Measurements from ENCODE around the gene WASHC4.
"Not testable (repeated sequence)": the region's sequence is repeated elsewhere in the genome, so short reads cannot be mapped to it uniquely, and the experiment has no call there.

WASHC4 gene

GRCh38 chr12:105090361-105090760, 17.2 kb upstream of the WASHC4 start:
- DNase-seq (ENCODE audit: low read depth in 2 of 2) = no peak

GRCh38 chr12:105091476-105092206, 15.9 kb upstream of the WASHC4 start:
- no peak for DNase-seq (ENCODE audit: low read depth in 2 of 2)

DNA sequence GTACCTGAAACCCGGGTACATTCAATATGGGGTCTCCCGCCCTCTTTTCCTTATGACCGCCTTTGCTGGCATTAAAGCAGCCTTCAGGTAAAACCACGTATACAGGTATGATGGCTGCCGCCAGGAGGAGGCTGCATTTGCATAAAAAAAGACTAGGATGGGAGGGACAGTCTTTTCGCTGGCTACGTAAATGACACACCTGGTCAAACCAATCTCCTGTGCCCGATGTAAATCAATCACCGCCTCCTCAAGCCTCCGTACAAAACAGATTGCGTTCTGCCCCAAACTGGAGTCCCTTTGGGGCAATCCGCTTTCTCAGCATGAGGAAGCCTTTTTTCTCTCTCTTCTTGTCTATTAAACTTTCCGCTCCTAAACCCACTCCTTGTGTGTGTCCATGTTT, 15.2 kb upstream of the WASHC4 start:
- no peak for DNase-seq (ENCODE audit: low read depth in 2 of 2)

DNA sequence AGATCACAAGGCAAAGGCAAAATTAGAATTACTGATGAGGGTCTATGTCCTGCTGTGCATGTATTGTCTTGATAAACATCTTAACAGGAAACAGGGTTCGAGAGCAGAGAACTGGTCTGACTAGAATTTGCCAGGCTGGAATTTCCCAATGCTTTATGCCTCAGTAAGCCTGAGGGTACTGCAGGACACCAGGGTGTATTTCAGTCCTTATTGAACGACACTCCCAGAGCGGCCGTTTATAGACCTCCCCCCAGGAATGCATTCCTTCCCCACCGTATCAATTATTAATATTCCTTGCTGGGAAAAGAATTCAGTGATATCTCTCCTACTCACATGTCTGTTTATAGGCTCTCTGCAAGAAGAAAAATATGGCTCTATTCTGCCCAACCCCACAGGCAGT, 12.2 kb upstream of the WASHC4 start:
- not testable (repeated sequence) for DNase-seq (ENCODE audit: low read depth in 2 of 2)

DNA sequence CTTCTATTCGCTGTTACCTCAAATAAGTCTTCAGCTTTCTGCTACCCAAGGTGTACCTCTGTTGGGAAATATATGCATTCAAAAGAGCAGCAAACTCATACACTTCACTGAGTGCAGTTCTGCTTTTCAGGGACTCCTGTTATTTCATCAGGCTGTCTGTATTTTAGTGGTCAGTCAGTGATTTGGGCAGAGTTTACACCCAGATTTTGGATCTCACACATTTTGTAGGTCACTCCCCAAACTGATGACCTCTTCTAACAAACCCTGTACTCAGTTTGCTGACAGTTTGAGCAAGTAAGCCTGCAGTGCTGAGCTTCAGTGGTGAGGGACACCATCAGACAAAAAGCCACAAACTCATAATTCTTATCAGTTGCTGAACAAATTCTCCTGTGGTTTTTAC, 8.2 kb upstream of the WASHC4 start:
- DNase-seq (ENCODE audit: low read depth in 2 of 2) = no peak

GRCh38 chr12:105100207-105100985, 7.1 kb upstream of the WASHC4 start:
- DNase-seq (ENCODE audit: low read depth in 2 of 2) = no peak

DNA sequence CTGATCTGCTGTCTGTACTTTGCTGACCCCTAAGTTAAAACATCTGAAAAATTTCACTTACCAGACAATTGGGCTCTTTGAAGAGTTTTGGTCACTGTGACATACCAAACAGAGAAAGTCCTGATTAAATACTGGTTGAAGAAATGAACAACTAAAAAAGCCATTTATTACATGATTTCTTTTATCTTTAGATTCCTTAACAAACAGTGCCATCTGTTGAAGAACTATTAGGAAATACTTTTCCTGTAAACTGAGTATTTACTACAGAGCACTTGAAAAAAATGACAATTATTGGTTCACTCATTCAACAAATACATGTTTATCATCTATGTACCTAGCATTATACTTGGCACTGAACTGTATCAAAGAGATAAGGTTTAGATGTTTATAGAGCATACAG, 6.5 kb upstream of the WASHC4 start:
- no peak for DNase-seq (ENCODE audit: low read depth in 2 of 2)

GRCh38 chr12:105102673-105103072, 4.9 kb upstream of the WASHC4 start:
- no peak for DNase-seq (ENCODE audit: low read depth in 2 of 2)

DNA sequence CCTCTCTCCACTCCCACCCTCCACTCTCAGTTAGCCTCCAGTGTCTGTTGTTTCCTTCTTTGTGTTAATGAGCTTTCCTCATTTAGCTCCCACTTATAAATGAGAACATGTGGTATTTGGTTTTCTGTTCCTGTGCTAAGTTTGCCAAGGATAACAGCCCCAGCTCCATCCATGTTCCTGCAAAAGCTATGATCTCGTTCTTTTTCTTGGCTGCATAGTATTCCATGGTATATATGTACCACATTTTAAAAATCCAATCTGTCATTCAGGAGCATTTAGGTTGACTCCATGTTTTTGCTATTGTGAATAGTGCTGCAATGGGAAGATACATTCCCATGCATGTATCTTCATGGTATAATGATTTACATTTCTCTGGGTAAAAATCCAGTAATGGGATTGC, 2.8 kb upstream of the WASHC4 start:
- DNase-seq (ENCODE audit: low read depth in 2 of 2) = no peak

GRCh38 chr12:105106621-105107020, 910 bp upstream of the WASHC4 start:
- no peak for DNase-seq (ENCODE audit: low read depth in 2 of 2)

GRCh38 chr12:105107171-105107493, 399 bp upstream of the WASHC4 start:
- no peak for DNase-seq (ENCODE audit: low read depth in 2 of 2)

DNA sequence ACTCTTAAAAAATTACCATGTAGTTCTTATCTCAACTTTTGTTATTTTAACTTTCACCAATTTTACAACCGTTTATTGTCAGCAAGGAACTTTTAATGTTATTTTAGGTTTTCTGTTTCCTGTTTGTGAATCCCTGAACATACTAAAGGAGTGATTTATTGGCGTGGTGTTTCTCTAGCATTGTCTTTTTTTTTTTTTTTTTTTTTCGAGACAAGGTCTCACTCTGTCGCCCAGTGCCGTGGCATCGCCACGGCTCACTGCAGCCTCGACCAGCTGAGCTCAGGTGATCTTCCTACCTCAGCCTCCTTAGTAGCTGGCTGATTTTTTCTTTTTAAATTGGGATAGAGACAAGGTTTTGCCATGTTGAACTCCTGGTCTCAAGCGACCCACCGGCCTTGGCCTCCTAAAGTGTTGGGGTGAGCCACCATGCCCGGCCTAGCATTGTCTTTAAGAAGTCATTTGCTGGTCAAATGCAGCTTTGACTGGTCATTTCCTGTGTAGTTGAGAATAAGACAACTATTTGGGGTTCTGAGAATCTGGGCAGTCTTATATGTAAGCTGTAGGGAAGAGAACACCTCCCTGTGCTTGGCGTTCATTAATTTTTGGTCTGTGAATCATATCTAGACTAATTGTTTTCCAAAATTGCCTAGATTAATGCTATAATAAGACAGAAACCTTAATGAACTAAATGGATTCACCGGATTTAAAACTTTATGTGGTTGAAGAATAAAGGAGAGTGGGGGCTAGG, 2.1 kb downstream of the WASHC4 start:
- no peak for DNase-seq (ENCODE audit: low read depth in 2 of 2)

DNA sequence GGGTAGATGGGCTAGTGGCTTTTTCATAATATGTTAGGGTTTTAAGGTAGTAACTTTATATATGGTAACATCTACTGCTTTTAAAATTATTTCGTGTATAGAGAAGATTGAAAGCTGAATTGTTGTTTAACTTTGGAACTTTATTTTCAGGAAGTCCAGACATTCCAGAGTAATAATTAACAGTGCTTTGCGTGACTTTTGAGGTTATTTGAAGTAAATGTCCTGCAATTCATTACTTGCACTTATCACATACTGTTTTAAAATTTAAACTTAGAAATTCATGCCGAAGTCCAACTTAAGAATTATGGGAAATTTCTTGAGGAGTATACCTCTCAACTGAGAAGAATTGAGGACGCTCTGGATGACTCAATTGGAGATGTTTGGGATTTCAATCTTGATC, 3.3 kb downstream of the WASHC4 start:
- DNase-seq (ENCODE audit: low read depth in 2 of 2) = no peak

DNA sequence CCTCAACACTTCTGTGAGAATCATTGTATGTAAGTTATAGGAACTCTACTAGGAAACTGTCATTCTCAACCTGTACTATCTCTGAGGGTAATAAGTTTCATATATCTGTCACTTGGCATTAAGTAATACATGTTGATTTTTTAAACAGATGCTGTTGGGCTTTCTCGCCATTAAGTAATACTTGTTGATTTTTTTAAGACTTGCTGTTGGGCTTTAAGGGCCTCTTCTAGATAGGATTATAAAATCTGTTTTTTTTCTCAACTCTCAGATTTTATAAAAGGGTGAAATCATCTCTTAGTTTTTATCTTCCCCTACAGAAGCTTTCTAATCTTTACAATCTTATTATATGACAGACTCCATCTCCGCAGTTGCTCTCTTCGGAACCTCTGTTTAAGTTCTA, 5.6 kb downstream of the WASHC4 start:
- no peak for DNase-seq (ENCODE audit: low read depth in 2 of 2)

DNA sequence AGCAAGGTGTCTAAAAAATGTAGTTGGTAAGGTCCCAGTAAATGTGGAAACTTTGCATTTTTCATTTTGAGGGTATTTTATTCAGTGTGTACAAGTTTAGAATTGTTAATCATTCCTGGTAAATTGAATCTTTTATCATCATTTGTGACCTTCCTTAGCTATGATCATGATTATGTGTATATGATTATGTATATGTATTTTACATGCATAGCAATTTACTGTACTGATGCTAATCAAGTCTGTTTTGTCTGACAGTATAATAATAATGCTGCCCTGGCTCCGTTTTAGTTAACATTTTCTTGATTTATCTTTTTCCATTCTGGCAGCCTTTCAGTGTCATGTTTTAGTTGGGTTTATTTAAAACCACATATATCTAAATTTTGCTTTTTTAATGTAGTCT, 9.4 kb downstream of the WASHC4 start:
- DNase-seq (ENCODE audit: low read depth in 2 of 2) = no peak

- DNase-seq (ENCODE audit: low read depth in 2 of 2) = no peak
Observed at GRCh38 chr12:105120551-105120950, 13.0 kb downstream of the WASHC4 start.

GRCh38 chr12:105138248-105138647, 30.7 kb downstream of the WASHC4 start:
- DNase-seq (ENCODE audit: low read depth in 2 of 2) = no peak

GRCh38 chr12:105141320-105141922, 33.9 kb downstream of the WASHC4 start:
- DNase-seq (ENCODE audit: low read depth in 2 of 2) = no peak

DNA sequence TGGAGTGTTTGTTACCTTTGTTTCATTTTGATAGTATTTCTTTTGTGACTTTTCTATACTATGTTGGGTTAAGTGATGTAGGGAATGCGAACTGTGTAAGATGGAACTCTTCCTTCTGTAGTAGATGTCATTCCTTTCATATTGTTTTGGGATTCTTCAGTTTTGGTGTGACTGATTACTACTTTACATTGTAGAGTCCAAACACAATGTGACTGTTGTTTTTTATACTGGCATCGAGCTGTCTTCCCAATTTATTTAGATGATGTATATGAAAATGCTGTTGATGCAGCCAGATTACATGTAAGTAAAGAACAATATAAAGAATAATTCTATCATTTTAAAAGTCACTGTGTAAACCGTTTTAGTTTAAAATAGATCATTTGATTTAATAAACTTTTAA, 34.7 kb downstream of the WASHC4 start:
- no peak for DNase-seq (ENCODE audit: low read depth in 2 of 2)

GRCh38 chr12:105156260-105156659, 48.7 kb downstream of the WASHC4 start:
- no peak for DNase-seq (ENCODE audit: low read depth in 2 of 2)

DNA sequence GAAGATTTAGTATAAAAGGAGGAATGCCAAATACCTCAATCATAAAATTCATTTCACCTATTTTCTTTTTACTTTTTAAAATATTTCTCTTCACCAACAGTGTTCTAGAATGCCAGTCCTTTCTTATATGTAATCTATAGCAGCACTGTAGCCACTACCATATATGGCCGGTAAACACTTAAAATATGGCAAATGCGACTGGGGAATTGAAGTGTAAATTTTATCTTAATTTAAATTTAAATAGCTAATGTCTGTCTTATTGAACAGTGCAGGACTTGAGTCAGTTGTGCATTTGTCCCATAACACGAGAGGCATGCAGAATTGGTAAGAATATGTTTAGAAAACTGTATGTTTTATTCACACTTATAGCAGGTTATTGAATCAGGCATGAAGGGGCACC, 50.1 kb downstream of the WASHC4 start:
- DNase-seq (ENCODE audit: low read depth in 2 of 2) = no peak

DNA sequence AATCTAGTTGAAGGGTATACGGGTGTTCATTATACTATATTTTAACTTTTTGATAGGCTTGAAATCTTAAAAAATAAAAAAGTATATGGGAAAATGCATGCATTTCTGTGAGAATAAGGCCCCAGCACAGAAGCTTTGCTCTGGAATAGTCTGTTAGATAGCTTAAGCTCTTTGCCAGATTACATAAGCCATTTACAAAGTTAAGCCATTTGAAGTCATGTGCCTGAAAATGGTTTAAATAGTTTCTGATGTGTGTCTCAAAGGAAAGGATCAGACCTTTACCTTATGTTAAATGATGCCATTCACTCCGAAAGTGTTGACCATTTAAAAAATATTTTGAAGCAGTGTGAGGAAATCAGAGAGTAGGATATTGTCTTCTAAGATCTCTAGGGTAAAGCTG, 51.3 kb downstream of the WASHC4 start:
- DNase-seq (ENCODE audit: low read depth in 2 of 2) = no peak
